HG03457 (cell line): Measurements from ENCODE around the gene EPB41L4B.

Experiments used
- ATAC-seq: cut with Tn5 transposase; IDR thresholded peaks from one replicate; pipeline ENCODE4 v1.9.1; 2021; ENCODE audit warnings: moderate number of reproducible peaks; ENCODE audit not compliant: unreplicated experiment

EPB41L4B gene

GRCh38 chr9:109212768-109213167 is 108.1 kb downstream of the EPB41L4B start:
- no peak for ATAC-seq

DNA sequence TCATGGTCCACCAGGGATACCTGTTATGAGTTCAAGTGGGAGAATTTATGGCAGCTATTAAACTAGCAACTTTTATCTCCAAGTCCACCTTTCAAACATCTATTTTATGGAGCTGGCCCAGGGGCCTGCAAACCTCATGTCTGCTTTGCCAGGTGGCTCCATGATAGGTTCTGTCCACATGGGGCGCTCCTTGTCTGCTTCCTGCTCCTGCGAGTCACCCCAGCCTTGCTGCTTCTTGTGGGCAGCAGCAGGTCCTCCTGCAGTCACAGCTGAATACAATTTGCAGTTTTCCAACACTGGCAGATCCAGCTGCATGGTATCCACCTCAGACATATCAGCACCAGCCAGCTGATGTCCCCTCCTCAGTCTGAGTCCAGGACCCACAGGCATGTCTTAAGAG is 114.2 kb downstream of the EPB41L4B start:
- ATAC-seq = no peak

DNA sequence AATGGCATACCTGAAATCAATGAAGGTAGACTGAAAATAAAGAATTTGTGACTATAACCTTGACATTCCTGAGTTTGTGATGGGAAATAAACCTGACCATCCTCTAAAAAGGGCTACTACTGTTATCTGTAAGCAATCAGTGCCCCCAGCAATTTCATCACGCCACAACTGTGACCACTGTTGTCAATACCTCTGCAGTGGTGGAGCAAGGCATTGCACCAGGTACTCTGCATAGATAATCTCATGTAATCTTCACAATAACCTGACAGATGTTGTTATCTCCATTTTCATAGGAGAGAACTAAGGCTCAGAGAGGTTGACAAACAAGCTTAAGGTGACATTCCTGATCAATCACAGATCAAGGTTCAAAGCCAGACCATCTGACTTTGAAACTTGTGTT is 115.3 kb downstream of the EPB41L4B start:
- no peak for ATAC-seq

GRCh38 chr9:109203761-109204360 is 117.0 kb downstream of the EPB41L4B start:
- no peak for ATAC-seq

DNA sequence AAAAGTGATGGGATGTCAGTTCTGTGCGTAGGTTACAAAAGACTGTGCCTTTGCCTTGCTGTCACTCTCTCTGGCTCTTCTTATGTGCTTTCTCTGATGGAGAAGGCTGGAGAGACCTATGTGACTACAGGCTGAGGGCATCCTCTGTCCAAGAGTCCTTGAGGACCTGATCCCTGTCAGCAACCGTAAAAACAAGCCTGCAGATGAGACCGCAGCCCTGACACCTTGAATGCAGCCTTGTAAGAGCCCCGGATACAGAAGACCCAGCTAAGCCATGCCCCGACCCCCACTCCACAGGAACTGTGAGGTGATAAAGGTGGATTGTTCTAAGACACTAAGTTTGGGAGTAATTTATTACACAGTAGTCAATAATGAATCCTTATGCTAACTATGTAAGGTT is 121.2 kb downstream of the EPB41L4B start:
- no peak for ATAC-seq

- no peak for ATAC-seq
Observed at GRCh38 chr9:109198736-109199382, 122.0 kb downstream of the EPB41L4B start.

DNA sequence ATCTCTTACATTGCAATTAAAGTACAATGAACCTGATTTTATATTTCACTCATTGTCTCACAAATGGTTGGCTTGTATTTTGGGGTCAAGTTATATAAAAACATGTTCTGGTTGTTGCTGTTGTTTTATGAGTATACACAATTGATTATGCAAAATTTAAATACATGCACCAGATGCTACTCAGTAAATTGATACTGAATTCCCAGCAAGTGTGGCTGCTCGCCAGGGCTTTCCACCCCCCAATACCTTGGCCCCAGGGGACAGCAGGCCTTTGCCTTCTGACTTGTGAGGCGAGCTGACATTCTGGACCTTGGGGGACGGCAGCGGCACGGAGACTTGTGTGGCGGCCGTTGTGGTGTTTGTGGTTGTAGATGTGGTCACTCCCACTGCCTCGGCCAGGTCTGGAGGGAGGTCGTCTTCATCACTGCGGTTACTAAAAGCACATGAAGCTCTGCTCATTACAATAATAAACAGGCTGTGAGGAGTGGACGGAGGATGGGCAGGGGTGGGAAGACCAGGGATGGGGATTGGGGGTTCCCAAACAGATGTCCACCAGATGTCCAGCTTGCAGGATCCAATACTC is 126.8 kb downstream of the EPB41L4B start:
- ATAC-seq = no peak

DNA sequence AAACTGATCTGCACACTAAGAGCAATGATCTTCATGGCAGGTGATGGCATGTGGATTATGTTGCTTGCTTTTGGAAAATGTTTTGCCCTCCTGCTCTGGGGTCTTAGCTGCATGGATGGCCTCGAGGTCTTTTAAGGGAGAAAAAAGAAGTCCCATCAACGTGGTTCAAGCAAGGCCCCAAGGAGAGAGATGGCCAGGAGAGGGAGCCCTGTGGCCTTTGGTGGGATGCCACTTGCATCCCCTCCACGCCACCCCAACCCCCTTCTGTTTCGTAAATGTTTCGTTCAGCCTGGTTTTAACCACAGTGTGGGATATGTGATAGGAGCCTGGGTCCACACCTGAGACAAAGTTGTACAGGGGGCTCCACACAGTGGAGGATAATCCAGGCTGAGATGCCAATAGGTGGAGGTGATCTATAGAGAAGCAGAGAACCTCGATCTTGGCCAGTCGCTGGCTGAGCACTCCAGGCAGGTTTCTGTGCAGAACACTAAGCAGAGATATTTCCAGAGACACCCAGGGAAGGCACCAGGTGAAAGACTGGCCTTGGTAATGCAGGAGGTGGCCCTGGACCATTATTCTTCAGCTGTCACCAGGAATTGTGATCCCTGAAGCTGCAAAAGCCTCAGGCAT is 128.0 kb downstream of the EPB41L4B start:
- no peak for ATAC-seq

GRCh38 chr9:109191746-109192145 is 129.1 kb downstream of the EPB41L4B start:
- no peak for ATAC-seq

DNA sequence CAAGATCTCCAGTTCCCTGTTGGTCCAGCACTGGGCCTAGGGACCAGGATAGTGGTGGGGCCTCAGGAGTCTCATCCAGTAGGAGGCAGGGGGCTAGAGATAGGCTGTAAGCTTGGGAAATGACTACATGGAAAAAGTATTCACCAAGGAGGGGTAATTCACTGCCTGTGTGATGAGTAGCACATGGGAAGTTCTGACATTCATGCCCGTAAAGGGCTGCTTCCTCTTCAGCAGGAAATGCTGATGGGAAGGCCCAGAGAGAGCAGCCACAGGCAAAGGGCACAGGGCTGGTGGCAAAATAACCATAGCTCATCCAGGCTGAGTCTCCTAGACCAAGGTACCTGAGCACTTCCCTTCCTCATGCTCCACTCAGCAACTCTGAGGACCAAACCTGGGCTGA is 130.7 kb downstream of the EPB41L4B start:
- no peak for ATAC-seq

DNA sequence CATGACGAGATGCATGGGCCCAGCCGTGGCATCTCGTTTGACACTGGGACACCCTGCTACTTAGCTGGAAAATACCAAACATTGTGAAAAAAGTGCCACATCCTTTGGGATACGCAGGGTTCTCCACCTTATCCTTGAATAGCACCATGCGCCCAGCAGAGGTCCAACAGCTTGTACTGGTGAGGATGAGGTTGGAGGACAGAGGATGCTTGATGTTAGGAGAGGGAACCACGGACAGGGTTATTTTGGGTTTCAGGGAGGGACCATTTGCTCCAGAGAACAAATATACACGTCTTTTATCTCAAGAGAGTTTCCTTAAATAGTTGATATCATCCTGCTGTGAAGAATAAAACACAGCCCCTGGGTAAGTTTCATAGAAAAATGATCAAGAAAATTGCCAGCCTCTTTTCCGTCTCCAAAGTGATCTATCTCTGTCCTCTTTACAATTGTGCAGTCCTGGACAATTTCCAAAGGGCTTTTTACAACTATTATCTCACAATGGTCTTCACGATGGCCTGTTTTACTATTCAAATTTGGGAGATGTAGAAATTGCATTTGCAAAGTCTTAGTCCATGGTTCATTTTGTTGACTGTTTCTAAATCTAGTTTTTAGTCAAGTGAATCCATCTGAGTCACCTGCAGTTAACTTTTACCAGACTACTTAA is 133.9 kb downstream of the EPB41L4B start:
- ATAC-seq = no peak

- ATAC-seq = no peak
Observed at GRCh38 chr9:109182940-109183798, 137.7 kb downstream of the EPB41L4B start.

- no peak for ATAC-seq
Observed at GRCh38 chr9:109182550-109182939, 138.3 kb downstream of the EPB41L4B start.

- no peak for ATAC-seq
Observed at GRCh38 chr9:109181284-109181683, 139.6 kb downstream of the EPB41L4B start.

DNA sequence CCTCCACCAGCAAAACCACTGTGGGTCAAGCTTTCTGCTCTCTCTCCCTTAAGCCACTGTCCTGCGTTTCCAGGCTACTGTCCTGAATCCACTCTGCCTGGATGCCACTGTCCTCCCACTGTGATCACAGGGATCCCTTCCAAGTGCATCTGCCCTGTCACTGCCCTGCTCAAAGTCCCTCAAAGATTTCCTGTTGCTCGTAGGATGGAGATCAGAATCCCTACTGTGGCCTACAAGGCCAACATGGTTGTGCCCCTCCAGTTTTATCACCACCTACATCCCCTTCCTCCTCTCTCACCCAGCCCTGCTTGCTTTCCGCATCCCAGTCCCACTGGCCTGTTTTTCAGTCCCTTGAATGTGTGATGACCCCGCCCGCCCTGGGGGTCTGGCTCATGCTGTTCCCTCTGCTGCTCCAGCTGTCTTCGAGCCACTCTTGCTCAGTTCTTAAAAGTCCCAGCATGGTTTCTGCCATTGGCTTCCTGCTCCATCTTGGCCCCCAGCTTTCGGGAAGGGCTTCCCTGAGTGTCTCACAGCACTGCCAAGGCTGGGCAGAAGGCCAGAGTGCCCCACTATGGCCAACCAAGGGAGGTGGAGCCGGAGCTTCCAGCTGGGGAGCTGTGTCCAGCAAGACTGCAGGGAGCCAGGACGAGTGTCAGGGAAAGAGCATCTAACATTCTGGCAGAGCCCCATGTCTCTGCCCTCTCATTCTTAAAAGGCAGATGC is 140.9 kb downstream of the EPB41L4B start:
- no peak for ATAC-seq

GRCh38 chr9:109176963-109177362 is 143.9 kb downstream of the EPB41L4B start:
- no peak for ATAC-seq

GRCh38 chr9:109176386-109176785 is 144.5 kb downstream of the EPB41L4B start:
- ATAC-seq = no peak

DNA sequence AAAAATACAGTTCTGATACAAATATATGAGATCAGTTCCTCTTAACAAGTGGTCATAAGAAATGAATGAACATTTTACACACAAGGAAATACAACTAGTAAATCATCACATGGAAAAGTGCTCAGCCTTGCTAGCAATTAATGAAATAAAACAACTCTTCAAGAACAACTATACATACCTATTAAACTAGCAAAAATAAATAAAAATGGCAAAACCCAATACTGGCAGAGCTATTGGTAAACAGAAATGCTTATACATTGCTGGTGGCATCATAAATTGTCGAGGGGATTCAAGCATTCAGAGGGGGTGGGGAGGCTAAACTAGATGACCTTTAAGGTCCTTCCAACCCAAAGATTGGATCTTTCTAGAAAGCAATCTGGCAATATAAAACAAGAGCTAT is 147.9 kb downstream of the EPB41L4B start:
- no peak for ATAC-seq

DNA sequence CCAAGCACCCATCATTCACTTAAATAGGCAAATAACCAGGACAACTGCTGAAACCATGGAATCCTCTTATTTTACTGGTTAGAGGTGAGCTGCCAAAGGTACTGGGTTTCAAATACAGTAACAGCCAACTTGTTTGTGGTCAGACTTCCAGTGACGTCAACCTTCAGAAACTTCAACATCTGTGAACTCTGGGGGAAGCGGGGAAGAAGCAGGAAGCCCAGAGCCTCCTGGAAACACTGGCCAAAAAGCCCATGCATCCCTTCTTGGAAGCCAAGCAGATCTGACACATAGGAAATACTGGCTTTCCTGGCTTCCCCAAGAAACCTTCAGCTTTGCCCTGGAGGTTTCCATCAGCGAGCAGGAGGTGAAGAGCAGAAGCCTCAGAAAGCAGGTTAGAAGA is 148.9 kb downstream of the EPB41L4B start:
- no peak for ATAC-seq

DNA sequence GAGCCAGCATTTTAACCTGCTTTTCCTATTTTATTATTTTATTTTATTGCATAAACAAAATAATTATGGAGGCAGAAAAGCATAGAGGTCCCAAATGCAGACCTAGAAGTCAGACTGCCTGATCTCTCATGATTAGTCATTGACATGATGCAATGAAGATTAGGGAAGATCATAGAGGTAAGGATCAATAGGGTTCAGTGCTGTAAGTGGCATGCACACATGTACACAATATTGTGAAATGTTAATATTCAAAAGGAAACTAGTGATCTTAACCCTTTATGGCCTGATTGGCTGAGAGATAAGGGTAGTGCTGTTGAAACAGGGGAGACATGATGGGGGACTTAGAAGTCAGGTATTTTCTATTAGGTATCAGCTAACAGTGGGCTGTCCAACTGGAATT is 152.7 kb downstream of the EPB41L4B start:
- ATAC-seq = no peak
